HG02870 (cell line): Measurements from ENCODE around the gene SEMA3D.
"Not testable (repeated sequence)": the region's sequence is repeated elsewhere in the genome, so short reads cannot be mapped to it uniquely, and the experiment has no call there.

Experiments used
- ATAC-seq: cut with Tn5 transposase; IDR thresholded peaks from one replicate; pipeline ENCODE4 v1.9.1; 2021; ENCODE audit warnings: mild to moderate bottlenecking, moderate library complexity; ENCODE audit not compliant: unreplicated experiment

The SEMA3D gene

GRCh38 chr7:85000735-85001350 lies 186.0 kb downstream of the SEMA3D start:
- ATAC-seq = no peak

- ATAC-seq = no peak
These were observed 187.4 kb downstream of the SEMA3D start for GRCh38 chr7:84999450-84999849.

GRCh38 chr7:84998665-84999064 lies 188.2 kb downstream of the SEMA3D start:
- no peak for ATAC-seq

- no peak for ATAC-seq
These were observed 189.2 kb downstream of the SEMA3D start for GRCh38 chr7:84997626-84998025.

GRCh38 chr7:84992954-84993353 lies 193.9 kb downstream of the SEMA3D start:
- ATAC-seq = not testable (repeated sequence)

GRCh38 chr7:84985073-84985784 lies 201.6 kb downstream of the SEMA3D start:
- no peak for ATAC-seq

GRCh38 chr7:84982199-84982598 lies 204.7 kb downstream of the SEMA3D start:
- no peak for ATAC-seq

- no peak for ATAC-seq
These were observed 205.5 kb downstream of the SEMA3D start for GRCh38 chr7:84981055-84981976.

- ATAC-seq = no peak
These were observed 211.2 kb downstream of the SEMA3D start for GRCh38 chr7:84975586-84976185.

- ATAC-seq = no peak
These were observed 215.5 kb downstream of the SEMA3D start for GRCh38 chr7:84971360-84971759.

- no peak for ATAC-seq
These were observed 216.2 kb downstream of the SEMA3D start for GRCh38 chr7:84970670-84971069.

- ATAC-seq = no peak
These were observed 233.6 kb downstream of the SEMA3D start for GRCh38 chr7:84953234-84953633.

- no peak for ATAC-seq
These were observed 236.0 kb downstream of the SEMA3D start for GRCh38 chr7:84950836-84951235.

GRCh38 chr7:84949501-84949900 lies 237.4 kb downstream of the SEMA3D start:
- no peak for ATAC-seq

- no peak for ATAC-seq
These were observed 237.8 kb downstream of the SEMA3D start for GRCh38 chr7:84949067-84949466.

- no peak for ATAC-seq
These were observed 238.2 kb downstream of the SEMA3D start for GRCh38 chr7:84948634-84949033.

- no peak for ATAC-seq
These were observed 240.3 kb downstream of the SEMA3D start for GRCh38 chr7:84946549-84946948.
